PC-9 (cell line): ENCODE measurements around the gene LCE7A.

Experiments used
- EZH2 ChIP-seq: fragments of 200-600 bp; sonication (generic); IDR thresholded peaks from 2 replicates; pipeline ENCODE4 v1.8.0; 2017; ENCODE audit warnings: antibody characterized with exemption, low read depth
- TF ChIP-seq, protein P1 (sequence below): fragments of 200-600 bp; sonication (generic); conservative IDR thresholded peaks from 2 replicates; pipeline ENCODE4 v1.6.1; 2017; ENCODE audit warnings: mixed run types, antibody characterized with exemption, mild to moderate bottlenecking, moderate library complexity

DNA sequence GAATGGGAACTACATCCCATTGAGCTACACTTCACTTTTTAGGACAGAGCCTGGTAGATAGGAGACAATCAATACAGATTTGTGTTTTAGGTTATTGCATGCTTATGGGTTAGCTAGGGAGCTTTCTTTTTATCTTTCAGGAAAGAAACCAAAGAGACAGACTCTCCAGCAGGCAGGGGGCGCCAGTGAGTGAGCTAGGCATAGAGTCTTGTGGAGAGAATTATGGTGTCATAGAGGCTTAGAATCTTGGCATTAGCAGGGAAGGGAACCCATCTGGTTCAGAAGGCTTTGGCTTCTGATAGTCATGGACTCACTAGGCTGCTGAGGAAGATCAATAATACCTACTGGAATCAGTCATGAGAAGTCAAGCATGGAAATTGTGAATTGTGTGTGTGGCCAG lies 18.2 kb downstream of the LCE7A start, which contains the start of gene SMCP:
- TF ChIP-seq, protein P1, sequence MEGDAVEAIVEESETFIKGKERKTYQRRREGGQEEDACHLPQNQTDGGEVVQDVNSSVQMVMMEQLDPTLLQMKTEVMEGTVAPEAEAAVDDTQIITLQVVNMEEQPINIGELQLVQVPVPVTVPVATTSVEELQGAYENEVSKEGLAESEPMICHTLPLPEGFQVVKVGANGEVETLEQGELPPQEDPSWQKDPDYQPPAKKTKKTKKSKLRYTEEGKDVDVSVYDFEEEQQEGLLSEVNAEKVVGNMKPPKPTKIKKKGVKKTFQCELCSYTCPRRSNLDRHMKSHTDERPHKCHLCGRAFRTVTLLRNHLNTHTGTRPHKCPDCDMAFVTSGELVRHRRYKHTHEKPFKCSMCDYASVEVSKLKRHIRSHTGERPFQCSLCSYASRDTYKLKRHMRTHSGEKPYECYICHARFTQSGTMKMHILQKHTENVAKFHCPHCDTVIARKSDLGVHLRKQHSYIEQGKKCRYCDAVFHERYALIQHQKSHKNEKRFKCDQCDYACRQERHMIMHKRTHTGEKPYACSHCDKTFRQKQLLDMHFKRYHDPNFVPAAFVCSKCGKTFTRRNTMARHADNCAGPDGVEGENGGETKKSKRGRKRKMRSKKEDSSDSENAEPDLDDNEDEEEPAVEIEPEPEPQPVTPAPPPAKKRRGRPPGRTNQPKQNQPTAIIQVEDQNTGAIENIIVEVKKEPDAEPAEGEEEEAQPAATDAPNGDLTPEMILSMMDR = peak; percentile 52
- no peak for TF ChIP-seq EZH2
